HepG2 (cell line): ENCODE measurements around the gene CTDNEP1. TPM values are rescaled to one million over a fixed set of nuclear protein-coding genes. Genes with fewer than 3 reads are reported as not detected.

Source experiments
- ATAC-seq: fragments of 200-7000 bp; cut with Tn5 transposase; 3 replicates; pipeline ENCODE4 v1.9.1; 2020; ENCODE audit warnings: mild to moderate bottlenecking, moderate library complexity
- BruUV-seq: library from RNA; stranded (reverse); fragments of 400-500 nt; replicated peaks from 2 replicates; lab custom pipeline; 2021; lab: Mats Ljungman, UMichigan
- CTCF ChIA-PET: fragments of 300-600 bp; formaldehyde crosslinking; extraction: SDS; loops from one replicate; lab custom pipeline; 2021; ENCODE audit warnings: low total read pairs, inconsistent platforms, low intra/inter-chr PET ratio; lab: Yijun Ruan, JAX
- POLR2A ChIA-PET: fragments of 350-600 bp; sonication (Branson Sonifier 250); formaldehyde crosslinking; loops from one replicate; lab custom pipeline; 2020; ENCODE audit warnings: antibody characterized with exemption, inconsistent platforms; lab: Yijun Ruan, JAX
- DNase-seq: peaks from one replicate; pipeline ENCODE4 v3.0.0-alpha.2; 2015; ENCODE audit warnings: low spot score
- FAIRE-seq: peaks from 3 replicates; lab custom pipeline; 2011; peaks lifted over from hg19 to GRCh38; lab: Jason Lieb, UNC
- H2AFZ ChIP-seq: one replicate; pipeline ENCODE4 v1.6.1; 2011; ENCODE audit warnings: low read length, inconsistent platforms
- H3K27ac ChIP-seq: fragments of 300-600 bp; 3 replicates; pipeline ENCODE4 v1.8.0; 2011; ENCODE audit warnings: mixed run types, mild to moderate bottlenecking, mixed read lengths, low read length, inconsistent platforms; ENCODE audit not compliant: insufficient read depth; ENCODE audit errors: extremely low read length
- H3K27me3 ChIP-seq, 2 experiments: fragments of 200-600 bp in 1 of 2; 2 replicates in 1 of 2; 3 replicates in 1 of 2; pipeline versions ENCODE4 v1.6.0 to v1.8.0; 2011; ENCODE audit warnings: low read length in 2 of 2, mild to moderate bottlenecking in 2 of 2, moderate library complexity in 2 of 2, inconsistent platforms in 1 of 2; ENCODE audit not compliant: insufficient read depth in 2 of 2, control insufficient read depth in 1 of 2
- H3K36me3 ChIP-seq, 2 experiments: fragments of 200-600 bp in 1 of 2; replicated peaks in 1 of 2; 2 replicates in 1 of 2; 3 replicates in 1 of 2; pipeline versions ENCODE4 v1.5.1 to v1.8.0; 2011; ENCODE audit warnings: low read length in 2 of 2, inconsistent platforms in 1 of 2; ENCODE audit not compliant: insufficient read depth in 2 of 2, control insufficient read depth in 1 of 2
- H3K4me1 ChIP-seq: 2 replicates; pipeline ENCODE4 v1.5.1; 2012; ENCODE audit warnings: low read length, inconsistent platforms; ENCODE audit not compliant: insufficient read depth
- H3K4me2 ChIP-seq: 2 replicates; pipeline ENCODE4 v1.6.0; 2011; ENCODE audit warnings: low read depth, low read length, inconsistent platforms
- H3K4me3 ChIP-seq, 3 experiments: fragments of 200-600 bp in 1 of 3; sonication (generic), shearing (Covaris generic) in 1 of 3; replicated peaks in 1 of 3; 2 replicates each; pipeline ENCODE4 v1.5.1; 2011 to 2016; ENCODE audit warnings: low read length in 3 of 3, inconsistent platforms in 2 of 3, low read depth in 2 of 3, mild to moderate bottlenecking in 2 of 3, control low read depth in 1 of 3, mixed read lengths in 1 of 3; ENCODE audit not compliant: insufficient read depth in 1 of 3
- H3K79me2 ChIP-seq: one replicate; pipeline ENCODE4 v1.6.1; 2011; ENCODE audit warnings: low read length, inconsistent platforms; ENCODE audit not compliant: insufficient read depth
- H3K9ac ChIP-seq: 2 replicates; pipeline ENCODE4 v1.6.0; 2011; ENCODE audit warnings: mild to moderate bottlenecking, low read depth, low read length, inconsistent platforms; ENCODE audit not compliant: insufficient read depth
- H3K9me3 ChIP-seq: 2 replicates; pipeline ENCODE4 v1.5.1; 2012; ENCODE audit warnings: mild to moderate bottlenecking, low read length
- H4K20me1 ChIP-seq: 2 replicates; pipeline ENCODE4 v1.6.0; 2011; ENCODE audit warnings: inconsistent platforms, mild to moderate bottlenecking, low read length, moderate library complexity; ENCODE audit not compliant: insufficient read depth
- ARID4A ChIP-seq: sonication (generic); formaldehyde crosslinking; IDR thresholded peaks from 2 replicates; pipeline ENCODE4 v1.5.0; 2020; ENCODE audit warnings: mild to moderate bottlenecking, missing genetic modification reagents, borderline replicate concordance
- BRD4 ChIP-seq: sonication (generic); formaldehyde crosslinking; IDR thresholded peaks from 2 replicates; pipeline ENCODE4 v1.4.0; 2020; ENCODE audit warnings: missing genetic modification reagents
- HMGXB4 ChIP-seq, 2 experiments: sonication (generic) in 1 of 2; formaldehyde crosslinking in 1 of 2; IDR thresholded peaks; 2 replicates each; pipeline versions ENCODE4 v1.4.0 to v1.6.1; 2018 to 2020; ENCODE audit warnings: missing genetic modification reagents in 2 of 2, borderline replicate concordance in 1 of 2, low read depth in 1 of 2, mild to moderate bottlenecking in 1 of 2, missing biosample characterization in 1 of 2
- MED1 ChIP-seq: sonication (generic); formaldehyde crosslinking; IDR thresholded peaks from 2 replicates; pipeline ENCODE4 v1.4.0; 2020; ENCODE audit warnings: missing genetic modification reagents
- PLSCR1 ChIP-seq: sonication (generic); formaldehyde crosslinking; IDR thresholded peaks from 2 replicates; pipeline ENCODE4 v1.5.0; 2020; ENCODE audit warnings: missing genetic modification reagents, mild to moderate bottlenecking, borderline replicate concordance
- RBFOX2 ChIP-seq: fragments of 200-400 bp; formaldehyde crosslinking; IDR thresholded peaks from 2 replicates; pipeline ENCODE4 v1.6.1; 2017; ENCODE audit warnings: low read depth, mild to moderate bottlenecking, low read length
- RXRB ChIP-seq: IDR thresholded peaks from 2 replicates; pipeline ENCODE4 v1.6.1; 2016; ENCODE audit warnings: borderline replicate concordance, missing genetic modification reagents, missing compliant biosample characterization
- SETDB1 ChIP-seq: sonication (generic); formaldehyde crosslinking; IDR thresholded peaks from 2 replicates; pipeline ENCODE4 v1.5.1; 2020; ENCODE audit warnings: missing genetic modification reagents, mild to moderate bottlenecking, borderline replicate concordance
- YEATS2 ChIP-seq: sonication (generic); formaldehyde crosslinking; IDR thresholded peaks from 2 replicates; pipeline ENCODE4 v1.4.0; 2020; ENCODE audit warnings: missing genetic modification reagents, borderline replicate concordance
- ZBTB34 ChIP-seq: sonication (generic); formaldehyde crosslinking; IDR thresholded peaks from 2 replicates; pipeline ENCODE4 v1.8.0; 2022; ENCODE audit warnings: mild to moderate bottlenecking, missing genetic modification reagents
- ZNF543 ChIP-seq: sonication (generic); formaldehyde crosslinking; IDR thresholded peaks from 2 replicates; pipeline ENCODE4 v1.4.0; 2020; ENCODE audit warnings: mild to moderate bottlenecking, missing genetic modification reagents
- ZNF605 ChIP-seq: sonication (generic); formaldehyde crosslinking; IDR thresholded peaks from 2 replicates; pipeline ENCODE4 v1.8.0; 2022; ENCODE audit warnings: mild to moderate bottlenecking, missing genetic modification reagents
- ZNF776 ChIP-seq: sonication (generic); formaldehyde crosslinking; IDR thresholded peaks from 2 replicates; pipeline ENCODE4 v1.4.0; 2020; ENCODE audit warnings: mild to moderate bottlenecking, missing genetic modification reagents
- ZNF781 ChIP-seq: sonication (generic); formaldehyde crosslinking; IDR thresholded peaks from 2 replicates; pipeline ENCODE4 v1.5.1; 2020; ENCODE audit warnings: borderline replicate concordance, mild to moderate bottlenecking, missing genetic modification reagents; ENCODE audit errors: not compliant biosample characterization
- ZSCAN30 ChIP-seq: sonication (generic); formaldehyde crosslinking; IDR thresholded peaks from 2 replicates; pipeline ENCODE4 v1.5.0; 2020; ENCODE audit warnings: mild to moderate bottlenecking, missing genetic modification reagents
- WGBS: methylation state at CpG from one replicate; pipeline ENCODE4 v1.1.6; 2017; ENCODE audit warnings: low lambda C conversion rate; 5-methylcytosine and 5-hydroxymethylcytosine counted together
- in situ Hi-C: cut with HindIII; loops from 2 replicates; pipeline ENCODE4 v1.10.0; 2017; ENCODE audit warnings: low pct_unique_long_range_greater_than_20kb; ENCODE audit not compliant: extremely low pct_ligation_motif_present
- intact Hi-C: fragments of 100-400 bp; cut with micrococcal nuclease; formaldehyde crosslinking; loops from one replicate; pipeline ENCODE4 v1.10.0; 2022; ENCODE audit not compliant: unreplicated experiment
- polyA plus RNA-seq, 8 experiments: library from polyadenylated mRNA; depleted of rRNA in 3 of 8; stranded (reverse) in 7 of 8; unstranded in 1 of 8; fragments of >200 nt; fragmentation: Illumina TruSeq in 4 of 8; extraction: Trizol in 4 of 8; gene quantifications; 2 replicates each; pipeline versions ENCODE4 v1.2.1 to v1.2.3, GENCODE V29; 2011 to 2016; ENCODE audit warnings: low read depth in 4 of 8, missing spikeins in 1 of 8, mixed read lengths in 1 of 8; ENCODE audit not compliant: insufficient read depth in 1 of 8
- total RNA-seq, 5 experiments: library from RNA; depleted of rRNA; stranded (reverse); fragments of >200 nt; fragmentation: Illumina TruSeq; extraction: Trizol; gene quantifications; 2 replicates each; pipeline ENCODE4 v1.2.3, GENCODE V29; 2016; ENCODE audit warnings: low read depth in 1 of 5

The CTDNEP1 gene
- total and polyA plus RNA-seq, 2 of the 13 experiments (the other 11 are each of a cell fraction or from before 2014, with no cell fraction given): 19.8 to 118 TPM

GRCh38 chr17:7238420-7239090, 13.0 kb downstream of the CTDNEP1 start:
- intact Hi-C loops: loop anchor here (10.0 kb wide), 1 partner anchor 64 kb away; the partner anchor contains the start of gene ASGR1
- ATAC-seq: no peak
- TF ChIP-seq MED1 (CRISPR knock-in tag) (no peak), YEATS2 (no peak), RXRB (CRISPR knock-in tag) (no peak), SETDB1 (no peak), HMGXB4 (CRISPR knock-in tag; IDR thresholded peaks at IDR 0.05; ENCODE audit: borderline replicate concordance in 1 of 2, low read depth in 1 of 2) (no peak), RBFOX2 (no peak), BRD4 (no peak), ZNF605 (CRISPR knock-in tag) (no peak), ZNF781 (CRISPR knock-in tag) (no peak), ZBTB34 (0 out of 2 replicates have a peak, but pooled peaks have one; percentile 8), ARID4A (CRISPR knock-in tag) (no peak), ZNF776 (no peak), ZNF543 (CRISPR knock-in tag) (no peak), ZSCAN30 (CRISPR knock-in tag) (no peak), PLSCR1 (CRISPR knock-in tag) (no peak)

More at GRCh38 chr17:7238420-7239090, 13.0 kb downstream of the CTDNEP1 start:
- WGBS: 2% methylated on average over 39 of the region's 39 CpGs
- H3K4me1 ChIP-seq: peaks cover 53% of the 10 kb centered on the region
- in situ Hi-C loops: no loop called here
- POLR2A ChIA-PET: interaction anchor here (0.6 to 8.9 kb wide), 12 partner anchors 13 to 214 kb away, joined by 3 to 140 read pairs (median 6); partner anchors contain the start of genes ACADVL, ASGR1, ASGR2 and CTDNEP1
- peak overlapping the region; percentile 88 for H3K27ac ChIP-seq
- H3K9ac ChIP-seq: peak overlapping the region; percentile 96
- no peaks in the 10 kb centered on the region for H3K9me3 ChIP-seq
- peak overlapping the region; percentile 97 to 98 (median 98) for H3K4me3 ChIP-seq
- CTCF ChIA-PET: no interaction called here
- no peak for DNase-seq
- peaks cover 50% of the 10 kb centered on the region for H3K79me2 ChIP-seq
- no TSS peak for BruUV-seq
- peaks cover 10 to 24% of the 10 kb centered on the region in 2 experiments for H3K36me3 ChIP-seq
- peak overlapping the region; percentile 53 for H3K4me2 ChIP-seq
- no peaks in the 10 kb centered on the region; a peak in 1 of 5 replicates for H3K27me3 ChIP-seq
- FAIRE-seq: no peak
- H4K20me1 ChIP-seq: 0 out of 2 replicates have a peak, but pooled peaks cover 3% of the 10 kb centered on the region
- H2AFZ ChIP-seq: no peak overlapping the region
